Gastrocnemius medialis (tissue), 4 donors: ENCODE measurements around the gene FBXO48. TPM values are rescaled to one million over a fixed set of nuclear protein-coding genes. Genes with fewer than 3 reads are reported as not detected.
"Not testable (repeated sequence)": the region's sequence is repeated elsewhere in the genome, so short reads cannot be mapped to it uniquely, and the experiment has no call there.

Experiments used
- ATAC-seq, 2 donors: fragments of 150-250 bp; one replicate each; pipeline ENCODE4 v1.9.1; 2016
- DNase-seq, 2 donors: peaks; one replicate each; pipeline ENCODE4 v3.0.0-alpha.2; 2019
- H3K27ac ChIP-seq, 4 donors: fragments of 200-600 bp; sonication (generic); 1 replicate in 1 of 4; 2 replicates in 3 of 4; pipeline ENCODE4 v1.5.1; 2016 to 2018; ENCODE audit warnings: mild to moderate bottlenecking in 2 of 4, moderate library complexity in 1 of 4
- H3K27me3 ChIP-seq, 3 donors: fragments of 200-600 bp; sonication (generic) in 2 of 3; 1 replicate in 1 of 3; 2 replicates in 2 of 3; pipeline versions ENCODE4 v1.5.1 to v1.6.0; 2016 to 2019; ENCODE audit warnings: mild to moderate bottlenecking in 1 of 3, moderate library complexity in 1 of 3
- H3K36me3 ChIP-seq, 2 donors: fragments of 200-600 bp; sonication (generic) in 1 of 2; one replicate each; pipeline ENCODE4 v1.5.1; 2017 to 2018
- H3K4me1 ChIP-seq, 2 donors: fragments of 200-600 bp; sonication (generic) in 1 of 2; one replicate each; pipeline ENCODE4 v1.5.1; 2016 to 2017; ENCODE audit warnings: mild to moderate bottlenecking in 2 of 2
- H3K4me3 ChIP-seq, 4 donors: fragments of 200-600 bp; sonication (generic) in 3 of 4; 1 replicate in 1 of 4; 2 replicates in 3 of 4; pipeline ENCODE4 v1.5.1; 2016 to 2019; ENCODE audit warnings: mild to moderate bottlenecking in 2 of 4
- H3K9me3 ChIP-seq, 3 donors: fragments of 200-600 bp; sonication (generic) in 2 of 3; 1 replicate in 1 of 3; 2 replicates in 2 of 3; pipeline ENCODE4 v1.5.1; 2016 to 2019
- CTCF ChIP-seq, 5 experiments: fragments of 450-650 bp in 3 of 5; fragments of 200-600 bp in 2 of 5; sonication (generic) in 2 of 5; IDR thresholded peaks in 4 of 5; conservative IDR thresholded peaks in 1 of 5; 1 replicate in 4 of 5; 2 replicates in 1 of 5; pipeline ENCODE4 v1.5.1; 2016 to 2019; ENCODE audit warnings: antibody characterized with exemption in 5 of 5, mild to moderate bottlenecking in 3 of 5, moderate library complexity in 3 of 5
- POLR2A ChIP-seq, 2 donors: fragments of 450-650 bp; IDR thresholded peaks; one replicate each; pipeline ENCODE4 v1.6.1; 2017; ENCODE audit warnings: antibody characterized with exemption in 2 of 2, mild to moderate bottlenecking in 2 of 2, moderate library complexity in 2 of 2
- in situ Hi-C, 4 donors: fragments of 200-750 bp; cut with MboI; loops; one replicate each; pipeline versions ENCODE4 v1.15.0 to v1.8.0; 2017; ENCODE audit warnings: low sequenced_read_pairs in 4 of 4
- intact Hi-C: fragments of 100-400 bp; cut with DNase I; formaldehyde crosslinking; loops from one replicate; pipeline ENCODE4 v1.15.1; 2023; ENCODE audit warnings: low total_unique reads
- total RNA-seq, 4 donors: library from RNA; depleted of rRNA; stranded (reverse); fragments of >200 nt; gene quantifications; one replicate each; pipeline versions ENCODE4 v1.1.0 to v1.2.3, GENCODE V29; 2016

The FBXO48 gene
- total RNA-seq, 4 donors from 2014 or later, result 1.1 to 1.9 (median 1.5) TPM

DNA sequence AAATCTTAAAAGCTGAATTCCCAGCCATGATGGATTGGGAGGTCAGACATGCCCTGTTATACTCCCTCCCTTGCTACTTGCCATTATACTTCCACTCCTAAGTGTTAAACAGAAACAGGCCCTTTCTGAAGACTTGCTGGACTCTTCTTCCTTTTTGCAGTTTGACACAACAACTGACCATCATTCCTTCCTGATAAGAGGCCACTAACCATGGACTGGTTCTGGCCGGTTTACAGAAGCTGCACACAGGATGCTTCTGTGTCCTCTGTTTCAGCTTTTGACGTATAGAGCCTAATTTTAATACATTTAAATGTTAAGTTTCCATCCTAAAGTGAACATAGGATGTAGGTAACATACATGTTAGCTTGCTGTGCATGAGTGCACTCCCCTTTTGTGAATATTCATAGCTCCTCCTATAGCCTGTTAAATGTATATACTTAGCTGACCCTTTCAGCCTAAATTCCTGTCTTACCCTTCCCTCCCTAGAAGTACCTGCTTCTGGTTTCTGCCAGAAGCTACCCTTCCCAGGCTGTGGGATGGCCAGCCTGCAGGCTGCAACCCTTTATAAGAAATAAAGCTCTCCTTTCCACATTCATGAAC, 13.2 kb downstream of the FBXO48 start:
- no peak for DNase-seq
- TF ChIP-seq POLR2A (IDR thresholded peaks at IDR 0.05) (no peak), CTCF (IDR thresholded peaks at IDR 0.05 in 4 of 5, conservative IDR thresholded peaks at IDR 0.05 in 1 of 5) (no peak)
- in situ Hi-C loops, result no loop called here
- Histone ChIP-seq H3K4me1 (no peaks in the 10 kb centered on the region), H3K27me3 (no peaks in the 10 kb centered on the region), H3K9me3 (no peaks in the 10 kb centered on the region), H3K27ac (no peak overlapping the region), H3K36me3 (no peaks in the 10 kb centered on the region), H3K4me3 (no peak overlapping the region)
- no peak for ATAC-seq
- intact Hi-C loops, result no loop called here

- H3K36me3 ChIP-seq, result no peaks in the 10 kb centered on the region
- TF ChIP-seq CTCF (IDR thresholded peaks at IDR 0.05 in 4 of 5, conservative IDR thresholded peaks at IDR 0.05 in 1 of 5), result no peak
- TF ChIP-seq POLR2A (IDR thresholded peaks at IDR 0.05), result no peak
- no peak overlapping the region for H3K4me3 ChIP-seq
- peak in 1 of 2 donors; percentile 20 for ATAC-seq
- no peaks in the 10 kb centered on the region for H3K9me3 ChIP-seq
- in situ Hi-C loops (no loop called here), intact Hi-C loops (no loop called here)
- no peaks in the 10 kb centered on the region for H3K27me3 ChIP-seq
- H3K27ac ChIP-seq, result no peak overlapping the region
- DNase-seq, result no peak
- H3K4me1 ChIP-seq, result no peaks in the 10 kb centered on the region
These were observed 14.8 kb downstream of the FBXO48 start for GRCh38 chr2:68452158-68452900.

DNA sequence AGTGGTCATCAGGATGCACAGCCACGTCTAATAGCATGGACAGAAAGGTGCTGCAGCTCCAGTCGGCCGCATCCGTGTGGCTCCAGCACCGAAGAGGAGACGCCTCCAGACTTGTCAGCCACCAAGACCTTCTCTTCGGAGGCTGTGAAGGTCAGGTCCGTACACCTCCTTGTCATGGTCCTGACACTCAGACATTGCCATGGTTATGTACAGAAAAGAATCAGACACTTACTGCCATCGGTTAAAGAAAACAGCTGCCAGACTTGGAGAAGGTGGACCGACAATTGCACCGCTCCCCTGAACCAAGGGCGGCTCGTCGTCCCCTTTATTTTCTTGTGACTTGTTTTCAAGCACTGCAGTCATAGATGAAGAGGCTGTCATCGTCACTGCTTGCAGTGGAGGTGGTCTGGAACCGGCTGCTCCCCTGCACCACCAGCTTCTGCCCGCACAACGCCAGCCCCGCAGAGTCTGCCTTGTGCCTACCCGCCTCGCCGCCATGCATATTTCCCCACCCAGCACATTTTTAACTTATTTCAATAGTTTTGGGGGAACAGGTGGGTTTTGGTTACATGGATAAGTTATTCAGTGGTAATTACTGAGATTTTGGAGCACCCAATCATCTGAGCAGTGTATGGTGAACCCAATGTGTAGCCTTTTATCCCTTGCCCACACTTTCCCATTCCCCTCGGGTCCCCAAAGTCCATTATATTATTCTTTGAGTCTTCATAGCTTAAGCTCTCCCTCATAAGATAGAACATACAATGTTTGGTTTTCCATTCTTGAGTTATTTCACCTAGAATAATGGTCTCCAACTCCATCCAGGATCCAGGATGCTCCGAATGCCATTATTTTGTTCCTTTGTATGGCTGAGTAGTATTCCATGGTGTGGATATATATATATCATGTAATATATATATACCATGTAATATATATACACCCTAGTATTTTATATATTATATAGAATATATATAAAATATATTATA, 18.1 kb downstream of the FBXO48 start:
- in situ Hi-C loops, result loop anchor here in 3 of 4 donors (10.0 kb wide), 2 partner anchors 84 to 324 kb away; partner anchors contain the start of gene PLEK (in 2 of the 3)
- no peak overlapping the region for H3K4me3 ChIP-seq
- TF ChIP-seq CTCF (IDR thresholded peaks at IDR 0.05 in 4 of 5, conservative IDR thresholded peaks at IDR 0.05 in 1 of 5) (no peak), POLR2A (IDR thresholded peaks at IDR 0.05) (no peak)
- no peaks in the 10 kb centered on the region for H3K36me3 ChIP-seq
- DNase-seq (no peak), ATAC-seq (peak in 1 of 2 donors; percentile 41)
- intact Hi-C loops, result no loop called here
- H3K4me1 ChIP-seq, result no peaks in the 10 kb centered on the region
- H3K27ac ChIP-seq, result no peak overlapping the region
- no peaks in the 10 kb centered on the region for H3K27me3 ChIP-seq
- no peaks in the 10 kb centered on the region for H3K9me3 ChIP-seq

DNA sequence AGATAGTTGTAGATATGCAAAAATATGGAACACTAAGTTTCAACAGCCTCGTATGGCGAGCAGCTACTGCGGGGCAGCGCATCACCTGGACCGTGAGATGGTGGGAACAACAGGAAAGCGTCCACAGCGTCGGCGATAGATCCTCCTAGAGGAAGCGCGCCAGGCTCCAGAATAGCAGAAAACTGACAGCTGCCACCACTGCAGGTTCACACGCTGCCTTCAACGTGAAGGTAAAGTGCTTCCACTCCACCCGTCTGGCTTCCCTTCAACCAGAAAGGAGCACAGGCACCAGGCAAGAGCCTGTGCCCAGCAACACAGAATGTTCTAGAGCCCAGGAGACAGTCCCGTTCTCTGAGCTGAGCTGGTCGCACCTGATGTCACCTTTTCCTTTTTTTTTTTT, 20.0 kb downstream of the FBXO48 start:
- H3K4me1 ChIP-seq, result no peaks in the 10 kb centered on the region
- DNase-seq (no peak), ATAC-seq (no peak)
- in situ Hi-C loops, result loop anchor here in 3 of 4 donors (10.0 kb wide), 2 partner anchors 82 to 322 kb away; partner anchors contain the start of gene PLEK (in 2 of the 3)
- no peak overlapping the region for H3K27ac ChIP-seq
- no peaks in the 10 kb centered on the region for H3K9me3 ChIP-seq
- no peak for TF ChIP-seq POLR2A (IDR thresholded peaks at IDR 0.05)
- TF ChIP-seq CTCF (IDR thresholded peaks at IDR 0.05 in 4 of 5, conservative IDR thresholded peaks at IDR 0.05 in 1 of 5), result no peak
- no peaks in the 10 kb centered on the region for H3K27me3 ChIP-seq
- no peaks in the 10 kb centered on the region for H3K36me3 ChIP-seq
- H3K4me3 ChIP-seq, result no peak overlapping the region
- intact Hi-C loops, result no loop called here

- DNase-seq, intact Hi-C loops, H3K4me1 ChIP-seq, H3K36me3 ChIP-seq, H3K4me3 ChIP-seq, H3K27me3 ChIP-seq, H3K9me3 ChIP-seq, H3K27ac ChIP-seq, ATAC-seq: not testable (repeated sequence)
- in situ Hi-C loops, result loop anchor here in 3 of 4 donors (10.0 kb wide), 2 partner anchors 82 to 322 kb away; partner anchors contain the start of gene PLEK (in 2 of the 3)
These were observed 20.7 kb downstream of the FBXO48 start for GRCh38 chr2:68446425-68446824.
